CD14-positive monocyte (primary cell): Measurements from ENCODE around the gene MICALL2. TPM values are rescaled to one million over a fixed set of nuclear protein-coding genes. Genes with fewer than 3 reads are reported as not detected.

ENCODE experiments used
- DNase-seq, 3 donors: peaks; one replicate each; pipeline ENCODE4 v3.0.0-alpha.2; 2011 to 2022
- H2AFZ ChIP-seq: 2 replicates; pipeline ENCODE4 v1.6.0; 2012; ENCODE audit warnings: mild to moderate bottlenecking, low read depth, low read length, inconsistent platforms; ENCODE audit not compliant: insufficient read depth, poor library complexity, severe bottlenecking
- H3K27ac ChIP-seq, 2 donors: 1 replicate in 1 of 2; 2 replicates in 1 of 2; pipeline ENCODE4 v1.5.1; 2012 to 2013; ENCODE audit warnings: low read length in 2 of 2, control low read depth in 1 of 2, inconsistent platforms in 1 of 2, low read depth in 1 of 2, mild to moderate bottlenecking in 1 of 2
- H3K27me3 ChIP-seq, 2 donors: one replicate each; pipeline versions ENCODE4 v1.6.0 to v1.6.1; 2011 to 2013; ENCODE audit warnings: low read length in 2 of 2; ENCODE audit not compliant: control insufficient read depth in 2 of 2, insufficient read depth in 2 of 2
- H3K36me3 ChIP-seq, 2 donors: replicated peaks in 1 of 2; 1 replicate in 1 of 2; 2 replicates in 1 of 2; pipeline versions ENCODE4 v1.5.1 to v1.6.1; 2012 to 2013; ENCODE audit warnings: low read length in 2 of 2, control low read depth in 1 of 2, inconsistent platforms in 1 of 2, mild to moderate bottlenecking in 1 of 2; ENCODE audit not compliant: insufficient read depth in 2 of 2, control insufficient read depth in 1 of 2
- H3K4me1 ChIP-seq, 2 donors: 1 replicate in 1 of 2; 2 replicates in 1 of 2; pipeline versions ENCODE4 v1.5.1 to v1.6.1; 2012 to 2013; ENCODE audit warnings: low read length in 2 of 2, control low read depth in 1 of 2, inconsistent platforms in 1 of 2, mild to moderate bottlenecking in 1 of 2, moderate library complexity in 1 of 2; ENCODE audit not compliant: insufficient read depth in 2 of 2, control insufficient read depth in 1 of 2
- H3K4me2 ChIP-seq: replicated peaks from 2 replicates; pipeline ENCODE3; 2012; ENCODE audit warnings: low read length, moderate library complexity, mild to moderate bottlenecking; ENCODE audit not compliant: poor library complexity, severe bottlenecking; ENCODE audit errors: extremely low read depth
- H3K4me3 ChIP-seq, 3 experiments: fragments of 200-600 bp in 1 of 3; sonication (generic) in 1 of 3; replicated peaks in 1 of 3; 1 replicate in 2 of 3; 2 replicates in 1 of 3; pipeline ENCODE4 v1.5.1; 2011 to 2013; ENCODE audit warnings: low read length in 3 of 3, mild to moderate bottlenecking in 3 of 3, control low read depth in 2 of 3, low read depth in 2 of 3, inconsistent platforms in 1 of 3, moderate library complexity in 1 of 3
- H3K79me2 ChIP-seq: 2 replicates; pipeline ENCODE4 v1.6.0; 2012; ENCODE audit warnings: mild to moderate bottlenecking, control low read depth, inconsistent platforms, low read length, moderate library complexity; ENCODE audit not compliant: insufficient read depth
- H3K9ac ChIP-seq: 2 replicates; pipeline ENCODE4 v1.6.0; 2017; ENCODE audit warnings: low read length, mild to moderate bottlenecking; ENCODE audit not compliant: insufficient read depth, poor library complexity, severe bottlenecking
- H3K9me3 ChIP-seq, 2 donors: replicated peaks in 1 of 2; 1 replicate in 1 of 2; 2 replicates in 1 of 2; pipeline versions ENCODE4 v1.5.1 to v1.6.1; 2012 to 2013; ENCODE audit warnings: low read length in 2 of 2, control low read depth in 1 of 2; ENCODE audit not compliant: control insufficient read depth in 1 of 2, insufficient read depth in 1 of 2
- H4K20me1 ChIP-seq: 2 replicates; pipeline ENCODE4 v1.6.0; 2012; ENCODE audit warnings: mild to moderate bottlenecking, low read length, control low read depth, moderate library complexity; ENCODE audit not compliant: insufficient read depth
- H3K27ac Mint-ChIP-seq, 7 donors: one replicate each; pipeline ENCODE4 v1.8.0; 2020; ENCODE audit warnings: mild to moderate bottlenecking in 7 of 7, mixed read lengths in 7 of 7, moderate library complexity in 6 of 7, inconsistent platforms in 2 of 7
- H3K27me3 Mint-ChIP-seq, 3 donors: one replicate each; pipeline ENCODE4 v1.8.0; 2021 to 2022; ENCODE audit warnings: low read depth in 3 of 3, mild to moderate bottlenecking in 3 of 3, mixed read lengths in 3 of 3, moderate library complexity in 3 of 3, inconsistent platforms in 1 of 3
- H3K36me3 Mint-ChIP-seq, 2 donors: one replicate each; pipeline ENCODE4 v1.8.0; 2020; ENCODE audit warnings: mixed read lengths in 2 of 2, inconsistent platforms in 1 of 2, mild to moderate bottlenecking in 1 of 2
- H3K4me1 Mint-ChIP-seq: one replicate; pipeline ENCODE4 v1.8.0; 2020; ENCODE audit warnings: mild to moderate bottlenecking, mixed read lengths
- H3K4me3 Mint-ChIP-seq, 2 donors: one replicate each; pipeline ENCODE4 v1.8.0; 2020; ENCODE audit warnings: mild to moderate bottlenecking in 2 of 2, mixed read lengths in 2 of 2, moderate library complexity in 1 of 2
- H3K9me3 Mint-ChIP-seq, 7 donors: one replicate each; pipeline ENCODE4 v1.8.0; 2020 to 2022; ENCODE audit warnings: mixed read lengths in 7 of 7, mild to moderate bottlenecking in 6 of 7, moderate library complexity in 6 of 7, inconsistent platforms in 2 of 7
- CTCF ChIP-seq: fragments of 200-600 bp; IDR thresholded peaks from one replicate; pipeline ENCODE4 v1.8.0; 2022; ENCODE audit warnings: antibody characterized with exemption, mild to moderate bottlenecking
- WGBS: methylation state at CpG from one replicate; pipeline ENCODE4 v1.1.5; 2013; ENCODE audit warnings: missing lambda C conversion rate; ENCODE audit not compliant: insufficient coverage; 5-methylcytosine and 5-hydroxymethylcytosine counted together
- intact Hi-C, 2 donors: fragments of 100-400 bp; cut with micrococcal nuclease; formaldehyde crosslinking; loops; one replicate each; pipeline versions ENCODE4 v1.15.0 to v1.15.1; 2023
- polyA plus RNA-seq, 3 donors: library from polyadenylated mRNA; depleted of rRNA in 1 of 3; unstranded in 2 of 3; stranded (reverse) in 1 of 3; fragments of 300-500 nt in 2 of 3; fragments of >200 nt in 1 of 3; fragmentation: Illumina TruSeq in 2 of 3; gene quantifications; 1 replicate in 2 of 3; 2 replicates in 1 of 3; pipeline ENCODE4 v1.2.3, GENCODE V29; 2012 to 2021

The MICALL2 gene
- polyA plus RNA-seq, 3 donors, result 0.14 to 7.2 (median 0.72) TPM

- Histone ChIP-seq H3K9ac (no peak overlapping the region), H3K4me1 (no peaks in the 10 kb centered on the region), H3K9me3 (no peaks in the 10 kb centered on the region), H3K27ac (no peak overlapping the region), H3K79me2 (no peaks in the 10 kb centered on the region), H3K36me3 (no peaks in the 10 kb centered on the region), H3K27me3 (no peaks in the 10 kb centered on the region), H3K4me3 (no peak overlapping the region), H3K4me2 (no peak overlapping the region), H2AFZ (no peak overlapping the region), H4K20me1 (no peaks in the 10 kb centered on the region)
- no peaks in the 10 kb centered on the region for H3K4me1 Mint-ChIP-seq
- no peak for DNase-seq
- WGBS, result 97% methylated on average over 18 of the region's 21 CpGs
- no peak overlapping the region for H3K4me3 Mint-ChIP-seq
- H3K27ac Mint-ChIP-seq, result no peak overlapping the region
- TF ChIP-seq CTCF, result no peak
- no peaks in the 10 kb centered on the region for H3K36me3 Mint-ChIP-seq
- intact Hi-C loops, result no loop called here
- H3K27me3 Mint-ChIP-seq, result no peaks in the 10 kb centered on the region
- no peaks in the 10 kb centered on the region for H3K9me3 Mint-ChIP-seq
Observed at GRCh38 chr7:1445341-1445740, 13.9 kb downstream of the MICALL2 start.

DNA sequence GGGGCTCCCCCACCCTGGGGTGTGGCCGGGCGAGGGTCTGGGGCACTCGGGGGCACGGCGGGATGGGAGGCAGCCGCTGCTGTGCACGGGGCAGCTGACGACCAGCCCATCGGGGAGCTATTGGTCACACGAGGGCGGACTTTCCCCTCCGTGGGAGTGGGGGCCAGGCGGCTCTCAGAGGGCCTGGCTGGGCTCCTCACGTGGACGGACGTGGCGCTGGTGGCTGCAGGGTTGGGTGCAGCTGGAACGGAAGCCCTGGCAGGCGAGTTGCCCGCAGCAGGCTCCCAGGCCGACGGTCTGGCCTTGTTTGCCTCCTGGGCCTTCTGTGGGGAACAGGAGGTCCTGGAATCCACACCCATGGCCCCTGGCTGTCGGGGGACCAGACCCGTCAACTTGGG lies 14.3 kb downstream of the MICALL2 start:
- H3K27ac Mint-ChIP-seq, result no peak overlapping the region
- intact Hi-C loops, result no loop called here
- no peaks in the 10 kb centered on the region for H3K36me3 ChIP-seq
- no peaks in the 10 kb centered on the region for H3K9me3 ChIP-seq
- no peaks in the 10 kb centered on the region for H3K4me1 Mint-ChIP-seq
- H2AFZ ChIP-seq, result no peak overlapping the region
- no peak overlapping the region for H3K9ac ChIP-seq
- H3K79me2 ChIP-seq, result no peaks in the 10 kb centered on the region
- no peak for DNase-seq
- no peak overlapping the region for H3K4me3 Mint-ChIP-seq
- H3K4me3 ChIP-seq, result no peak overlapping the region
- no peaks in the 10 kb centered on the region for H4K20me1 ChIP-seq
- H3K27me3 Mint-ChIP-seq, result no peaks in the 10 kb centered on the region
- 93% methylated on average over 24 of the region's 24 CpGs for WGBS
- H3K27ac ChIP-seq, result no peak overlapping the region
- no peaks in the 10 kb centered on the region for H3K36me3 Mint-ChIP-seq
- H3K4me1 ChIP-seq, result no peaks in the 10 kb centered on the region
- H3K27me3 ChIP-seq, result no peaks in the 10 kb centered on the region
- TF ChIP-seq CTCF, result no peak
- H3K4me2 ChIP-seq, result no peak overlapping the region
- no peaks in the 10 kb centered on the region for H3K9me3 Mint-ChIP-seq
